WTC11 (cell line): Measurements from ENCODE around the gene LITAFD. TPM values are rescaled to one million over a fixed set of nuclear protein-coding genes. Genes with fewer than 3 reads are reported as not detected.

Experiments
- ATAC-seq: fragments of 200-7000 bp; cut with Tn5 transposase; 2 replicates; pipeline ENCODE4 v1.10.0; 2021; ENCODE audit warnings: mild to moderate bottlenecking, moderate library complexity
- CTCF ChIA-PET: fragments of 300-600 bp; sonication (Branson Sonifier 250); formaldehyde crosslinking; loops from one replicate; lab custom pipeline; 2021; ENCODE audit warnings: antibody characterized with exemption; lab: Charles Lee
- POLR2A ChIA-PET: fragments of 350-600 bp; sonication (Branson Sonifier 250); formaldehyde crosslinking; loops from one replicate; lab custom pipeline; 2021; ENCODE audit warnings: antibody characterized with exemption; lab: Charles Lee
- DNase-seq: peaks from one replicate; pipeline ENCODE4 v3.0.0; 2021; ENCODE audit warnings: low spot score
- H3K27ac Mint-ChIP-seq: 2 replicates; pipeline ENCODE4 v1.8.0; 2021; ENCODE audit warnings: mixed read lengths
- H3K27me3 Mint-ChIP-seq: 2 replicates; pipeline ENCODE4 v1.8.0; 2021; ENCODE audit warnings: low read depth, mild to moderate bottlenecking, moderate library complexity, mixed read lengths
- H3K36me3 Mint-ChIP-seq: 2 replicates; pipeline ENCODE4 v1.8.0; 2021; ENCODE audit warnings: mixed read lengths
- H3K4me1 Mint-ChIP-seq: 2 replicates; pipeline ENCODE4 v1.8.0; 2022; ENCODE audit warnings: mixed read lengths
- H3K4me3 Mint-ChIP-seq: 2 replicates; pipeline ENCODE4 v1.8.0; 2021; ENCODE audit warnings: mild to moderate bottlenecking, moderate library complexity, mixed read lengths
- H3K9me3 Mint-ChIP-seq: 2 replicates; pipeline ENCODE4 v1.8.0; 2021; ENCODE audit warnings: mixed read lengths
- EMX1 ChIP-seq: fragments of 250-450 bp; sonication (Bioruptor Pico); IDR thresholded peaks from 2 replicates; pipeline ENCODE4 v1.8.0; 2021; ENCODE audit warnings: mild to moderate bottlenecking
- ETV6 ChIP-seq: sonication (generic); formaldehyde crosslinking; IDR thresholded peaks from 2 replicates; pipeline ENCODE4 v1.8.1; 2022; ENCODE audit warnings: mild to moderate bottlenecking, missing genetic modification reagents
- FOXP4 ChIP-seq: sonication (generic); formaldehyde crosslinking; IDR thresholded peaks from 2 replicates; pipeline ENCODE4 v1.8.0; 2022; ENCODE audit warnings: mild to moderate bottlenecking, missing genetic modification reagents
- GABPB1 ChIP-seq: sonication (generic); formaldehyde crosslinking; IDR thresholded peaks from 2 replicates; pipeline ENCODE4 v1.8.1; 2023; ENCODE audit warnings: mild to moderate bottlenecking, missing genetic modification reagents
- IRF1 ChIP-seq: sonication (generic); formaldehyde crosslinking; IDR thresholded peaks from 2 replicates; pipeline ENCODE4 v1.8.0; 2023; ENCODE audit warnings: missing genetic modification reagents
- JUN ChIP-seq: sonication (generic); formaldehyde crosslinking; IDR thresholded peaks from 2 replicates; pipeline ENCODE4 v1.8.0; 2023; ENCODE audit warnings: mild to moderate bottlenecking, missing genetic modification reagents
- KAT7 ChIP-seq: sonication (generic); formaldehyde crosslinking; IDR thresholded peaks from 2 replicates; pipeline ENCODE4 v1.8.1; 2023; ENCODE audit warnings: missing genetic modification reagents, mild to moderate bottlenecking, borderline replicate concordance
- MYBL2 ChIP-seq: sonication (generic); formaldehyde crosslinking; IDR thresholded peaks from 2 replicates; pipeline ENCODE4 v1.8.1; 2023; ENCODE audit warnings: mild to moderate bottlenecking, moderate library complexity, missing genetic modification reagents
- RELA ChIP-seq: sonication (generic); formaldehyde crosslinking; IDR thresholded peaks from 2 replicates; pipeline ENCODE4 v1.8.1; 2022; ENCODE audit warnings: missing genetic modification reagents, mild to moderate bottlenecking, borderline replicate concordance
- SMAD3 ChIP-seq: sonication (generic); formaldehyde crosslinking; IDR thresholded peaks from 2 replicates; pipeline ENCODE4 v1.8.0; 2022; ENCODE audit warnings: missing genetic modification reagents, mild to moderate bottlenecking, borderline replicate concordance
- SMAD4 ChIP-seq: sonication (generic); formaldehyde crosslinking; IDR thresholded peaks from 2 replicates; pipeline ENCODE4 v1.8.0; 2022; ENCODE audit warnings: mild to moderate bottlenecking, missing genetic modification reagents
- TEAD4 ChIP-seq: sonication (generic); formaldehyde crosslinking; IDR thresholded peaks from 2 replicates; pipeline ENCODE4 v1.8.0; 2022; ENCODE audit warnings: mild to moderate bottlenecking, missing genetic modification reagents
- ZBTB21 ChIP-seq: sonication (generic); formaldehyde crosslinking; IDR thresholded peaks from 2 replicates; pipeline ENCODE4 v1.8.1; 2023; ENCODE audit warnings: mild to moderate bottlenecking, missing genetic modification reagents, borderline replicate concordance
- ZNF396 ChIP-seq: fragments of 250-450 bp; sonication (Bioruptor Pico); IDR thresholded peaks from 2 replicates; pipeline ENCODE4 v1.8.0; 2021; ENCODE audit warnings: mild to moderate bottlenecking, moderate library complexity, borderline replicate concordance
- ZNF532 ChIP-seq: fragments of 250-450 bp; sonication (Bioruptor Pico); IDR thresholded peaks from 2 replicates; pipeline ENCODE4 v1.9.0; 2021; ENCODE audit warnings: mild to moderate bottlenecking, borderline replicate concordance
- ZSCAN18 ChIP-seq: fragments of 250-450 bp; sonication (Bioruptor Pico); IDR thresholded peaks from 2 replicates; pipeline ENCODE4 v2.1.2; 2022; ENCODE audit warnings: mild to moderate bottlenecking, moderate library complexity
- total RNA-seq: library from RNA; stranded (reverse); gene quantifications from 3 replicates; pipeline ENCODE4 v1.2.3, GENCODE V29; 2021
- TF ChIP-seq, protein P1 (sequence below): sonication (generic); formaldehyde crosslinking; IDR thresholded peaks from 2 replicates; pipeline ENCODE4 v1.8.0; 2023; ENCODE audit warnings: mild to moderate bottlenecking, missing genetic modification reagents
- TF ChIP-seq, protein P2 (sequence below): sonication (generic); formaldehyde crosslinking; IDR thresholded peaks from 2 replicates; pipeline ENCODE4 v1.8.1; 2023; ENCODE audit warnings: mild to moderate bottlenecking, moderate library complexity, missing genetic modification reagents

LITAFD gene
- total RNA-seq, 1 experiment from 2014 or later = not detected

- Mint-ChIP-seq H3K9me3 (no peaks in the 10 kb centered on the region), H3K27ac (peak overlapping the region; percentile 86), H3K27me3 (no peaks in the 10 kb centered on the region), H3K4me3 (peak overlapping the region; percentile 89), H3K4me1 (peaks cover 46% of the 10 kb centered on the region), H3K36me3 (no peaks in the 10 kb centered on the region)
- ChIA-PET CTCF (interaction anchor here (0.9 to 5.8 kb wide), 9 partner anchors 12 to 267 kb away, joined by 3 to 58 read pairs (median 5); no protein-coding TSS in a partner anchor), POLR2A (interaction anchor here (1.3 to 2.0 kb wide), 3 partner anchors 13 to 36 kb away, joined by 4 to 20 read pairs (median 10); no protein-coding TSS in a partner anchor)
- TF ChIP-seq GABPB1 (CRISPR knock-in tag) (no peak), ETV6 (CRISPR knock-in tag) (no peak), ZSCAN18 (CRISPR knock-in tag) (no peak), EMX1 (CRISPR knock-in tag) (no peak), KAT7 (CRISPR knock-in tag) (no peak), ZNF396 (no peak), MYBL2 (CRISPR knock-in tag) (no peak), RELA (no peak), ZBTB21 (CRISPR knock-in tag) (no peak), JUN (CRISPR knock-in tag) (no peak), SMAD3 (CRISPR knock-in tag) (no peak), ZNF532 (CRISPR knock-in tag) (no peak), TEAD4 (no peak), IRF1 (CRISPR knock-in tag) (no peak), FOXP4 (CRISPR knock-in tag) (no peak), SMAD4 (CRISPR knock-in tag) (no peak)
- TF ChIP-seq, protein P1, sequence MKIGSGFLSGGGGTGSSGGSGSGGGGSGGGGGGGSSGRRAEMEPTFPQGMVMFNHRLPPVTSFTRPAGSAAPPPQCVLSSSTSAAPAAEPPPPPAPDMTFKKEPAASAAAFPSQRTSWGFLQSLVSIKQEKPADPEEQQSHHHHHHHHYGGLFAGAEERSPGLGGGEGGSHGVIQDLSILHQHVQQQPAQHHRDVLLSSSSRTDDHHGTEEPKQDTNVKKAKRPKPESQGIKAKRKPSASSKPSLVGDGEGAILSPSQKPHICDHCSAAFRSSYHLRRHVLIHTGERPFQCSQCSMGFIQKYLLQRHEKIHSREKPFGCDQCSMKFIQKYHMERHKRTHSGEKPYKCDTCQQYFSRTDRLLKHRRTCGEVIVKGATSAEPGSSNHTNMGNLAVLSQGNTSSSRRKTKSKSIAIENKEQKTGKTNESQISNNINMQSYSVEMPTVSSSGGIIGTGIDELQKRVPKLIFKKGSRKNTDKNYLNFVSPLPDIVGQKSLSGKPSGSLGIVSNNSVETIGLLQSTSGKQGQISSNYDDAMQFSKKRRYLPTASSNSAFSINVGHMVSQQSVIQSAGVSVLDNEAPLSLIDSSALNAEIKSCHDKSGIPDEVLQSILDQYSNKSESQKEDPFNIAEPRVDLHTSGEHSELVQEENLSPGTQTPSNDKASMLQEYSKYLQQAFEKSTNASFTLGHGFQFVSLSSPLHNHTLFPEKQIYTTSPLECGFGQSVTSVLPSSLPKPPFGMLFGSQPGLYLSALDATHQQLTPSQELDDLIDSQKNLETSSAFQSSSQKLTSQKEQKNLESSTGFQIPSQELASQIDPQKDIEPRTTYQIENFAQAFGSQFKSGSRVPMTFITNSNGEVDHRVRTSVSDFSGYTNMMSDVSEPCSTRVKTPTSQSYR = no peak
- TF ChIP-seq, protein P2, sequence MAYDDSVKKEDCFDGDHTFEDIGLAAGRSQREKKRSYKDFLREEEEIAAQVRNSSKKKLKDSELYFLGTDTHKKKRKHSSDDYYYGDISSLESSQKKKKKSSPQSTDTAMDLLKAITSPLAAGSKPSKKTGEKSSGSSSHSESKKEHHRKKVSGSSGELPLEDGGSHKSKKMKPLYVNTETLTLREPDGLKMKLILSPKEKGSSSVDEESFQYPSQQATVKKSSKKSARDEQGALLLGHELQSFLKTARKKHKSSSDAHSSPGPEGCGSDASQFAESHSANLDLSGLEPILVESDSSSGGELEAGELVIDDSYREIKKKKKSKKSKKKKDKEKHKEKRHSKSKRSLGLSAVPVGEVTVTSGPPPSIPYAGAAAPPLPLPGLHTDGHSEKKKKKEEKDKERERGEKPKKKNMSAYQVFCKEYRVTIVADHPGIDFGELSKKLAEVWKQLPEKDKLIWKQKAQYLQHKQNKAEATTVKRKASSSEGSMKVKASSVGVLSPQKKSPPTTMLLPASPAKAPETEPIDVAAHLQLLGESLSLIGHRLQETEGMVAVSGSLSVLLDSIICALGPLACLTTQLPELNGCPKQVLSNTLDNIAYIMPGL = no peak
- DNase-seq (no peak), ATAC-seq (no peak)
Observed at GRCh38 chr16:8867932-8868415, 14.2 kb upstream of the LITAFD start.
